HG03460 (cell line): ENCODE data around the gene ACOXL.

Source experiments
- ATAC-seq: cut with Tn5 transposase; IDR thresholded peaks from one replicate; pipeline ENCODE4 v1.9.1; 2021; ENCODE audit not compliant: unreplicated experiment

ACOXL gene

GRCh38 chr2:110820128-110820527 is 87.8 kb downstream of the ACOXL start:
- ATAC-seq = no peak

- no peak for ATAC-seq
These were observed 90.8 kb downstream of the ACOXL start for GRCh38 chr2:110823165-110823564.

GRCh38 chr2:110827511-110827910 is 95.1 kb downstream of the ACOXL start:
- ATAC-seq = no peak

- no peak for ATAC-seq
These were observed 96.0 kb downstream of the ACOXL start for GRCh38 chr2:110828330-110828729.

- no peak for ATAC-seq
These were observed 97.2 kb downstream of the ACOXL start for GRCh38 chr2:110829413-110830146.

GRCh38 chr2:110832740-110833139 is 100.4 kb downstream of the ACOXL start:
- ATAC-seq = no peak

GRCh38 chr2:110834134-110834827 is 101.9 kb downstream of the ACOXL start:
- ATAC-seq = no peak

- ATAC-seq = no peak
These were observed 104.3 kb downstream of the ACOXL start for GRCh38 chr2:110836671-110837070.

GRCh38 chr2:110837446-110838409 is 105.4 kb downstream of the ACOXL start:
- no peak for ATAC-seq

GRCh38 chr2:110838657-110839384 is 106.4 kb downstream of the ACOXL start:
- ATAC-seq = no peak

- no peak for ATAC-seq
These were observed 108.1 kb downstream of the ACOXL start for GRCh38 chr2:110840508-110840907.

- ATAC-seq = no peak
These were observed 109.7 kb downstream of the ACOXL start for GRCh38 chr2:110842048-110842447.

- ATAC-seq = no peak
These were observed 111.1 kb downstream of the ACOXL start for GRCh38 chr2:110843496-110843895.

GRCh38 chr2:110843959-110844510 is 111.7 kb downstream of the ACOXL start:
- ATAC-seq = no peak

GRCh38 chr2:110847651-110848050 is 115.3 kb downstream of the ACOXL start:
- no peak for ATAC-seq

GRCh38 chr2:110848071-110848470 is 115.7 kb downstream of the ACOXL start:
- no peak for ATAC-seq

- ATAC-seq = no peak
These were observed 116.2 kb downstream of the ACOXL start for GRCh38 chr2:110848519-110849030.

GRCh38 chr2:110851531-110851930 is 119.2 kb downstream of the ACOXL start:
- no peak for ATAC-seq

GRCh38 chr2:110852051-110852450 is 119.7 kb downstream of the ACOXL start:
- ATAC-seq = no peak

GRCh38 chr2:110852541-110853263 is 120.3 kb downstream of the ACOXL start:
- ATAC-seq = no peak
